OCI-LY7 (cell line): ENCODE data around the gene MGAT2. TPM values are rescaled to one million over a fixed set of nuclear protein-coding genes. Genes with fewer than 3 reads are reported as not detected.
A peak's percentile ranks its signal among the peaks of the same experiment; 100 is the strongest.

Experiments
- BruUV-seq: library from RNA; stranded (reverse); fragments of 400-500 nt; replicated peaks from 2 replicates; lab custom pipeline; 2021; lab: Mats Ljungman, UMichigan
- CTCF ChIA-PET: fragments of 300-600 bp; sonication (Branson Sonifier 250); formaldehyde crosslinking; loops from one replicate; lab custom pipeline; 2022; ENCODE audit warnings: antibody characterized with exemption; ENCODE audit not compliant: unreplicated experiment; lab: Charles Lee
- POLR2A ChIA-PET: fragments of 300-600 bp; sonication (Branson Sonifier 250); formaldehyde crosslinking; loops from one replicate; lab custom pipeline; 2022; ENCODE audit warnings: antibody characterized with exemption; lab: Charles Lee
- DNase-seq: peaks from one replicate; pipeline ENCODE4 v3.0.0-alpha.2; 2015; ENCODE audit warnings: low spot score
- H2AFZ ChIP-seq: fragments of 200-600 bp; sonication (generic), shearing (Covaris generic); 2 replicates; pipeline ENCODE4 v1.6.1; 2014; ENCODE audit warnings: mild to moderate bottlenecking, antibody characterized with exemption, low read length, moderate library complexity
- H3K27ac ChIP-seq: fragments of 200-600 bp; sonication (generic); 2 replicates; pipeline ENCODE4 v1.5.1; 2014; ENCODE audit warnings: mixed run types, low read depth, mild to moderate bottlenecking, moderate library complexity, low read length, inconsistent platforms; ENCODE audit not compliant: poor library complexity, severe bottlenecking
- H3K36me3 ChIP-seq: fragments of 200-600 bp; sonication (generic); 2 replicates; pipeline ENCODE4 v1.6.1; 2014; ENCODE audit warnings: mild to moderate bottlenecking, antibody characterized with exemption, low read length, moderate library complexity, mixed read lengths; ENCODE audit not compliant: insufficient read depth
- H3K4me1 ChIP-seq: fragments of 200-600 bp; sonication (generic); 2 replicates; pipeline ENCODE4 v1.5.1; 2014; ENCODE audit warnings: mild to moderate bottlenecking, low read length; ENCODE audit not compliant: insufficient read depth, poor library complexity, severe bottlenecking
- H3K4me2 ChIP-seq: fragments of 200-600 bp; sonication (generic); 2 replicates; pipeline ENCODE4 v1.6.1; 2014; ENCODE audit warnings: mild to moderate bottlenecking, low read length
- H3K4me3 ChIP-seq: fragments of 200-600 bp; sonication (generic); 2 replicates; pipeline ENCODE4 v1.5.1; 2014; ENCODE audit warnings: mild to moderate bottlenecking, low read depth, low read length; ENCODE audit not compliant: poor library complexity, severe bottlenecking
- H3K79me2 ChIP-seq: fragments of 200-600 bp; sonication (generic); 2 replicates; pipeline ENCODE4 v1.6.1; 2016; ENCODE audit warnings: low read depth, mild to moderate bottlenecking, low read length, moderate library complexity, mixed read lengths; ENCODE audit not compliant: insufficient read depth
- H3K9me2 ChIP-seq: fragments of 200-600 bp; sonication (generic); 2 replicates; pipeline ENCODE4 v1.6.1; 2016; ENCODE audit warnings: mild to moderate bottlenecking, low read length, mixed read lengths; ENCODE audit not compliant: insufficient read depth
- H3K9me3 ChIP-seq: fragments of 200-600 bp; sonication (generic); 2 replicates; pipeline ENCODE4 v1.6.1; 2014; ENCODE audit warnings: mild to moderate bottlenecking, mixed run types, low read length, mixed read lengths
- H4K20me1 ChIP-seq: fragments of 200-600 bp; sonication (generic); 2 replicates; pipeline ENCODE4 v1.6.1; 2014; ENCODE audit warnings: mild to moderate bottlenecking, antibody characterized with exemption, low read length, moderate library complexity, mixed read lengths; ENCODE audit not compliant: insufficient read depth
- CTCF ChIP-seq: fragments of 200-600 bp; sonication (generic); conservative IDR thresholded peaks from 2 replicates; pipeline ENCODE4 v1.5.1; 2014; ENCODE audit warnings: mild to moderate bottlenecking, antibody characterized with exemption, low read length, moderate library complexity, mixed read lengths
- EZH2phosphoT487 ChIP-seq: fragments of 200-600 bp; sonication (generic); IDR thresholded peaks from 2 replicates; pipeline ENCODE4 v1.6.1; 2018; ENCODE audit warnings: low read depth, borderline replicate concordance, mild to moderate bottlenecking, mixed run types, antibody characterized with exemption, low read length, moderate library complexity, mixed read lengths
- intact Hi-C: fragments of 100-400 bp; cut with micrococcal nuclease; formaldehyde crosslinking; loops from one replicate; pipeline ENCODE4 v1.10.0; 2022; ENCODE audit not compliant: unreplicated experiment
- total RNA-seq, 2 experiments: library from RNA; depleted of rRNA in 1 of 2; stranded (reverse); fragments of >200 nt in 1 of 2; shearing (Covaris generic) in 1 of 2; gene quantifications; 2 replicates each; pipeline ENCODE4 v1.2.3, GENCODE V29; 2014 to 2022

MGAT2 gene
- total RNA-seq, 2 experiments from 2014 or later, result 71.7 to 83.5 TPM

GRCh38 chr14:49633640-49634546, 13.3 kb downstream of the MGAT2 start:
- intact Hi-C loops, result loop anchor here (1.0 to 5.0 kb wide), 12 partner anchors 13 to 898 kb away; partner anchors contain the start of genes DMAC2L, KLHDC2, L2HGDH and MAP4K5
- H3K36me3 ChIP-seq, result peaks cover 52% of the 10 kb centered on the region
- H2AFZ ChIP-seq, result peak overlapping the region; percentile 65
- H3K4me3 ChIP-seq, result peak overlapping the region; percentile 78
- no peaks in the 10 kb centered on the region; the same call in 1 of the 2 replicates for H3K9me3 ChIP-seq
- H3K9me2 ChIP-seq, result no peaks in the 10 kb centered on the region
- POLR2A ChIA-PET, result interaction anchor here (0.6 to 4.6 kb wide), 14 partner anchors 11 to 402 kb away, joined by 3 to 62 read pairs (median 4); partner anchors contain the start of genes KLHDC2, LRR1, MGAT2 and NEMF
- peaks cover 87% of the 10 kb centered on the region for H3K79me2 ChIP-seq
- H3K27ac ChIP-seq, result peak overlapping the region; percentile 93
- peak overlapping the region; percentile 68 for H3K4me2 ChIP-seq
- peaks cover 31% of the 10 kb centered on the region for H3K4me1 ChIP-seq
- peak; percentile 98 for DNase-seq
- TF ChIP-seq CTCF, result peak; percentile 87
- TF ChIP-seq EZH2phosphoT487, result no peak
- no TSS peak for BruUV-seq
- H4K20me1 ChIP-seq, result 0 out of 2 replicates have a peak, but pooled peaks cover 4% of the 10 kb centered on the region
- CTCF ChIA-PET, result interaction anchor here (0.6 to 1.5 kb wide), 6 partner anchors 13 to 482 kb away, joined by 3 to 6 read pairs (median 4); partner anchors contain the start of genes LRR1, NEMF and VCPKMT

DNA sequence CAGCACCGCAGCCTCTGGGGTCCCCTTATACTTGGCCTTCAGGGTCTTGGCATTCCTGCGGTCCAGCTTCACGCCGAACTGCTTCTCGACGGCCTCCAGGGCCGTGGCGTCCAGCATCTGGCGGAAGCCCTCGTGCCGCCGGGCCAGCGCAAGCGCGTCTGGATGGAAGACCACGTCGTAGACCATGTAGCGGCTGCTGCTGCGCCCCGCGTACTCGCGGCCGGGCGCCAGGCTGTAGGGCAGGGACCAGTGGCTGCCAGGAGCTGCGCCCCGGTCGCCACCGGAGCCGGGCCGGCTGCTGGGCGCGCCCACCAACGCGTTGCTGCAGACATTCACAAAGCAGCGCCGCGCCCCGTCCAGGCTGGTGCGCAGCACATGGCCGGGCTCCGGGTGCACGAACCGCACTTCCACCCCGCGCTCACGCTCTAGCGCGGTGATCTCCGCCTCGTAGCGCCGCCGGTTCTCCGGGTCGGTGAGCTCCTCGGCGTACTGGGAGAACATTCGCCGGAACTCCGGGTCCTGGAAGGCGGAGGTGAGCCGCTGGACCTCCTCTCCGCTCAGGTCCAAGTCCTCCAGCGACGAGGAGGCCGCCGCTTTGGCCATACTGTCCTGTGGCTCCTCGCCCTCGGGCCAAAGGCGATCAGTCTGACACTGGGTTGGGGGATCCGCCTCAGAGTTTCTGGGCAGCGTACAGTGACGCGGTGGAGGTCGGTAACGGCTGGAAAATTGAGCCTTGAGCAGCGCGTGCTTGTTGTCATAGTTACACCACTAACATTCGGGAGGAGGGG, 14.1 kb downstream of the MGAT2 start, which contains the start of gene DNAAF2:
DNAAF2 (minus strand) TSS at position 698 of the 788 bp plus-strand sequence; CDS start at position 603, 95 bp downstream.
- H3K79me2 ChIP-seq, result peaks cover 87% of the 10 kb centered on the region
- POLR2A ChIA-PET, result interaction anchor here (0.6 to 4.6 kb wide), 12 partner anchors 12 to 402 kb away, joined by 3 to 62 read pairs (median 4); partner anchors contain the start of genes KLHDC2, LRR1, MGAT2 and NEMF
- BruUV-seq, result no TSS peak
- H3K9me3 ChIP-seq, result no peaks in the 10 kb centered on the region; the same call in 1 of the 2 replicates
- peaks cover 54% of the 10 kb centered on the region for H3K36me3 ChIP-seq
- H3K4me2 ChIP-seq, result peak within 1 kb of the TSS; percentile 68
- DNase-seq, result peak; percentile 85
- H3K4me3 ChIP-seq, result peak within 1 kb of the TSS; percentile 78
- TF ChIP-seq CTCF (no peak; the same call in 1 of the 2 replicates), EZH2phosphoT487 (no peak)
- peak within 1 kb of the TSS; percentile 93 for H3K27ac ChIP-seq
- intact Hi-C loops, result loop anchor here (1.0 to 5.0 kb wide), 12 partner anchors 14 to 898 kb away; partner anchors contain the start of genes DMAC2L, KLHDC2, L2HGDH and MAP4K5
- 0 out of 2 replicates have a peak, but pooled peaks cover 4% of the 10 kb centered on the region for H4K20me1 ChIP-seq
- CTCF ChIA-PET, result interaction anchor here (1.0 to 1.5 kb wide), 3 partner anchors 36 to 481 kb away, joined by 4 to 6 read pairs (median 5); partner anchors contain the start of genes LRR1, NEMF and VCPKMT
- peak within 1 kb of the TSS; percentile 65 for H2AFZ ChIP-seq
- no peaks in the 10 kb centered on the region for H3K9me2 ChIP-seq
- H3K4me1 ChIP-seq, result peaks cover 22% of the 10 kb centered on the region
